Measurements from ENCODE around the gene RFX4. TPM values are rescaled to one million over a fixed set of nuclear protein-coding genes. Genes with fewer than 3 reads are reported as not detected.

RFX4 gene
- total RNA-seq, 2 experiments from 2014 or later = not detected

- Histone ChIP-seq H3K4me2 (ENCODE audit: low read length) (no peak overlapping the region), H3K4me1 (ENCODE audit: insufficient read depth, low read length, poor library complexity, severe bottlenecking) (no peaks in the 10 kb centered on the region), H3K79me2 (ENCODE audit: insufficient read depth, low read depth, low read length) (no peaks in the 10 kb centered on the region), H2AFZ (ENCODE audit: low read length) (no peak overlapping the region), H4K20me1 (ENCODE audit: insufficient read depth, low read length) (no peaks in the 10 kb centered on the region), H3K9me2 (ENCODE audit: insufficient read depth, low read length) (no peaks in the 10 kb centered on the region), H3K27ac (ENCODE audit: low read depth, low read length, poor library complexity, severe bottlenecking) (no peak overlapping the region), H3K36me3 (ENCODE audit: insufficient read depth, low read length) (no peaks in the 10 kb centered on the region), H3K9me3 (ENCODE audit: low read length) (no peaks in the 10 kb centered on the region), H3K4me3 (ENCODE audit: low read depth, low read length, poor library complexity, severe bottlenecking) (no peak overlapping the region)
- POLR2A ChIA-PET = interaction anchor here (0.6 to 0.7 kb wide), 3 partner anchors 16 to 64 kb away, joined by 3 read pairs; no protein-coding TSS in a partner anchor
- no TSS peak for BruUV-seq (replicated peaks)
- no peak for DNase-seq (ENCODE audit: low spot score)
- CTCF ChIA-PET (ENCODE audit: unreplicated experiment) = no interaction called here
- intact Hi-C loops (cut with micrococcal nuclease; ENCODE audit: unreplicated experiment) = no loop called here
- TF ChIP-seq EZH2phosphoT487 (IDR thresholded peaks at IDR 0.05; ENCODE audit: borderline replicate concordance, low read depth, low read length) (no peak), CTCF (conservative IDR thresholded peaks at IDR 0.05; ENCODE audit: low read length) (no peak)
These were observed 183.6 kb downstream of the RFX4 start for GRCh38 chr12:106766393-106766826.

- Histone ChIP-seq H3K9me2 (ENCODE audit: insufficient read depth, low read length) (no peaks in the 10 kb centered on the region), H3K36me3 (ENCODE audit: insufficient read depth, low read length) (no peaks in the 10 kb centered on the region), H4K20me1 (ENCODE audit: insufficient read depth, low read length) (no peaks in the 10 kb centered on the region), H3K27ac (ENCODE audit: low read depth, low read length, poor library complexity, severe bottlenecking) (no peak overlapping the region), H2AFZ (ENCODE audit: low read length) (no peak overlapping the region), H3K79me2 (ENCODE audit: insufficient read depth, low read depth, low read length) (no peaks in the 10 kb centered on the region), H3K4me1 (ENCODE audit: insufficient read depth, low read length, poor library complexity, severe bottlenecking) (no peaks in the 10 kb centered on the region), H3K4me2 (ENCODE audit: low read length) (no peak overlapping the region), H3K4me3 (ENCODE audit: low read depth, low read length, poor library complexity, severe bottlenecking) (no peak overlapping the region), H3K9me3 (ENCODE audit: low read length) (no peaks in the 10 kb centered on the region)
- no peak for DNase-seq (ENCODE audit: low spot score)
- intact Hi-C loops (cut with micrococcal nuclease; ENCODE audit: unreplicated experiment) = no loop called here
- CTCF ChIA-PET (ENCODE audit: unreplicated experiment) = no interaction called here
- no peak for TF ChIP-seq CTCF (conservative IDR thresholded peaks at IDR 0.05; ENCODE audit: low read length)
- TF ChIP-seq EZH2phosphoT487 (IDR thresholded peaks at IDR 0.05; ENCODE audit: borderline replicate concordance, low read depth, low read length) = no peak
- BruUV-seq (replicated peaks) = no TSS peak
- POLR2A ChIA-PET = interaction anchor here (0.6 to 0.7 kb wide), 3 partner anchors 17 to 63 kb away, joined by 3 read pairs; no protein-coding TSS in a partner anchor
These were observed 184.4 kb downstream of the RFX4 start for GRCh38 chr12:106767206-106767605.

- no peak for DNase-seq (ENCODE audit: low spot score)
- BruUV-seq (replicated peaks) = no TSS peak
- no peak for TF ChIP-seq CTCF (conservative IDR thresholded peaks at IDR 0.05; ENCODE audit: low read length)
- no peak for TF ChIP-seq EZH2phosphoT487 (IDR thresholded peaks at IDR 0.05; ENCODE audit: borderline replicate concordance, low read depth, low read length)
- Histone ChIP-seq H4K20me1 (ENCODE audit: insufficient read depth, low read length) (no peaks in the 10 kb centered on the region), H3K27ac (ENCODE audit: low read depth, low read length, poor library complexity, severe bottlenecking) (no peak overlapping the region), H3K4me1 (ENCODE audit: insufficient read depth, low read length, poor library complexity, severe bottlenecking) (no peaks in the 10 kb centered on the region), H3K4me2 (ENCODE audit: low read length) (no peak overlapping the region), H3K9me2 (ENCODE audit: insufficient read depth, low read length) (no peaks in the 10 kb centered on the region), H3K79me2 (ENCODE audit: insufficient read depth, low read depth, low read length) (no peaks in the 10 kb centered on the region), H3K9me3 (ENCODE audit: low read length) (no peaks in the 10 kb centered on the region), H2AFZ (ENCODE audit: low read length) (no peak overlapping the region), H3K36me3 (ENCODE audit: insufficient read depth, low read length) (no peaks in the 10 kb centered on the region), H3K4me3 (ENCODE audit: low read depth, low read length, poor library complexity, severe bottlenecking) (no peak overlapping the region)
- CTCF ChIA-PET (ENCODE audit: unreplicated experiment) = no interaction called here
- POLR2A ChIA-PET = interaction anchor here (1.1 kb wide), 1 partner anchor 14 kb away, joined by 3 read pairs; no protein-coding TSS in a partner anchor
- intact Hi-C loops (cut with micrococcal nuclease; ENCODE audit: unreplicated experiment) = no loop called here
These were observed 185.4 kb downstream of the RFX4 start for GRCh38 chr12:106767954-106768822.
